ENCODE data around the gene TMEM132C. TPM values are rescaled to one million over a fixed set of nuclear protein-coding genes. Genes with fewer than 3 reads are reported as not detected.
"Not testable (repeated sequence)": the region's sequence is repeated elsewhere in the genome, so short reads cannot be mapped to it uniquely, and the experiment has no call there.

The TMEM132C gene
- total RNA-seq, 1 donor from 2014 or later, result not detected

DNA sequence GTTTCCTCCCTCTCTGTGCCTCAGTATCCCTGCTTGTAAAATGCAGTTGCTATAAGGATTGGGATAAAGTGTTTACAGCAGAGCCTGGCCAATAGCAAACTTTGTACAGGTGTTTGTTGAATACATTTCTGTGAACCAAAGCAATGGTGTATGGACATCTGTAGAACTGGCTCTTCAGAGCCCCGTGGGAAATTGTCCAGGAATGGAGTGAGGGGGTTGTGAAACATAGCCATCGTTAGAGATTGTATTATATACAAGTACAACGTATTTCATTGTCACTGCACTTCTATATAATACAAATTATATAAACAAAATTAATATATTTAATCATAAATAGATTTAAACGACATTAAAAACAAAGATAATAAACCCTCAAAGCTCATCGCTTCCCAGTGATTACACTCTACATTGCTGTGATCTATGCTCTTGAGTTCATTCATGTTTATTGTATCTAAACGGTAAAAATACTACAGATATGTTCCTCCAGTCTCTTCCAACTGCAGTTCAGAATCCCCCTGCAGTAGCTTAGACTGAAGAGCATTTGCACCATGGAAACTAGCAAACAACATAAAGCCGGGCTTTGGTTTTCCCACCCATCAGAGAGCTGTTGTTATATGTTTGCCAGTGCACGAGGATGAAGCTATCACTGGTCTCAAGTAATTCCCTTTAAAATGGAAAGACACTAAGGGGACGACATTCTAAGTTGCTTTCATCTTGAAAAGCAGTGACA, 216.7 kb downstream of the TMEM132C start:
- TF ChIP-seq, protein P1, sequence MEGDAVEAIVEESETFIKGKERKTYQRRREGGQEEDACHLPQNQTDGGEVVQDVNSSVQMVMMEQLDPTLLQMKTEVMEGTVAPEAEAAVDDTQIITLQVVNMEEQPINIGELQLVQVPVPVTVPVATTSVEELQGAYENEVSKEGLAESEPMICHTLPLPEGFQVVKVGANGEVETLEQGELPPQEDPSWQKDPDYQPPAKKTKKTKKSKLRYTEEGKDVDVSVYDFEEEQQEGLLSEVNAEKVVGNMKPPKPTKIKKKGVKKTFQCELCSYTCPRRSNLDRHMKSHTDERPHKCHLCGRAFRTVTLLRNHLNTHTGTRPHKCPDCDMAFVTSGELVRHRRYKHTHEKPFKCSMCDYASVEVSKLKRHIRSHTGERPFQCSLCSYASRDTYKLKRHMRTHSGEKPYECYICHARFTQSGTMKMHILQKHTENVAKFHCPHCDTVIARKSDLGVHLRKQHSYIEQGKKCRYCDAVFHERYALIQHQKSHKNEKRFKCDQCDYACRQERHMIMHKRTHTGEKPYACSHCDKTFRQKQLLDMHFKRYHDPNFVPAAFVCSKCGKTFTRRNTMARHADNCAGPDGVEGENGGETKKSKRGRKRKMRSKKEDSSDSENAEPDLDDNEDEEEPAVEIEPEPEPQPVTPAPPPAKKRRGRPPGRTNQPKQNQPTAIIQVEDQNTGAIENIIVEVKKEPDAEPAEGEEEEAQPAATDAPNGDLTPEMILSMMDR (conservative IDR thresholded peaks at IDR 0.05; ENCODE audit: low read depth, low read length), result no peak
- DNase-seq (ENCODE audit: low read depth), result no peak
- no peak overlapping the region for H3K4me3 ChIP-seq (ENCODE audit: low read depth, low read length)

DNA sequence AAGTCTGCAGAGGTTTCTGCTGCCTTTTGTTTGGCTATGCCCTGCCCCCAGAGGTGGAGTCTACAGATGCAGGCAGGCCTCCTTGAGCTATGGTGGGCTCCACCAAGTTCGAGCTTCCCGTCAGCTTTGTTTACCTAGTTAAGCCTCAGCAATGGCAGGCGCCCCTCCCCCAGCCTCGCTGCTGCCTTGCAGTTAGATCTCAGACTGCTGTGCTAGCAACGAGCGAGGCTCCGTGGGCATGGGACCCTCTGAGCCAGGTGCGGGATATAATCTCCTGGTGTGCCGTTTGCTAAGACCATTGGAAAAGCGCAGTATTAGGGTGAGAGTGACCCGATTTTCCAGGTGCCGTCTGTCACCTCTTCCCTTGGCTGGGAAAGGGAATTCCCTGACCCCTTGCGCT, 230.4 kb downstream of the TMEM132C start:
- H3K4me3 ChIP-seq (ENCODE audit: low read depth, low read length); DNase-seq (ENCODE audit: low read depth): not testable (repeated sequence)

DNA sequence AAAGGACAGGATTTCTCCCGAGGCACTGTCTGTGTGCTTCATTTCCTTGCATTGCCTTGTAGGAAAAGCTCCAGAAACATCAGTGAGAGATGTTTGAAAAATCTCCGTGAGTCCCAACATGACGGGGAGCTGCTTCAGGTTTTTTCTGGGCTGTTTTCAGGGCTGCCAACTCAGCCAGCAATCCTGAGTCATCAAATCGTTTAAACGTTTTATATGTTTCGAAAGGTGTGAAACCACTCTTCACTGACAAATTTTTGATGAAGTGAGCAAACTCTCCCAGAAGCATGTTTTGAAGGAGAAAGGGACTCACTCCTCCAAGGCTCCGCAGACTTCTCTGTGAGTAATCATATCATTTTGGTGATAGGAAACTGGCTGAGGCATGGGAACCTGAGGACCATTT, 240.5 kb downstream of the TMEM132C start:
- DNase-seq (ENCODE audit: low read depth), result no peak
- TF ChIP-seq, protein P1 (conservative IDR thresholded peaks at IDR 0.05; ENCODE audit: low read depth, low read length), result no peak
- H3K4me3 ChIP-seq (ENCODE audit: low read depth, low read length), result no peak overlapping the region

DNA sequence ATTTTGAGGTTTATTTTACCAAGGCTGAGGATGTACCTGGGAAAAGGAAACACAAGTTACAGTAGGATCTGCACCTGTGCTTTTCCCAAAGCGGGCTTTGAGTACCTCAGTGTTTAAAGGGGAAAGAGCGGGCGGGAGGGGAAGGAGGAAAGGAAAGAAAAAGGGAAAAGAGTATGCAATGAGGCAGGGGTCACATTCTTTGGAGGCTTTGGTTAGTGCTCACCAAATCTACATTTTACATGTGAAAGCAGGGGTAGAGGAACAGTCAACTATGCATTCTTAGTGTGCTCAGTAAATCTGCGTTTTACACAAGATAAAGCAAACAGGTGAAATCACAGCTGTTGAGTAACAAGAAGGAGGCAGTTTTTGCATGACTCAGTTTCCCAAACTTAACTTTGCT, 242.2 kb downstream of the TMEM132C start:
- no peak overlapping the region for H3K4me3 ChIP-seq (ENCODE audit: low read depth, low read length)
- no peak for DNase-seq (ENCODE audit: low read depth)
- TF ChIP-seq, protein P1 (conservative IDR thresholded peaks at IDR 0.05; ENCODE audit: low read depth, low read length), result no peak

DNA sequence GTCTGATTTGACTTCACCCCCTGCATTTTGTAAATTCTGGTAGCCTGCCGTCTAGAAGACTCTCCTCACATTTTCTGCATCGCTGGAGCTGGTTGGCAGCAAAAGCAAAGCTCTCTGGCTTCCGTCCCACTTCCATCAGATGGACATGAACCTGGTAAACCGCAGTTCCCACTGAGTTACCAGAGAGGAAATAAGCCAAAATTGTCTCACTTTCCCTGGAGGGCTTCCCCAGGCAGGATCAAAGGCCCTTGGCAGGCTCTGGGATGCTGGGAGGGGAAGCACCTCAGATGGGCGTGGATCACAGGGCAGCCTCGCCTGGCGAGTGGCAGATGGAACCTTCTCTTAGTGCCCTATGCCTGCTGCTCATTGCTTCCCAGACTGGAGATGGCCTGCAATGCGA, 243.5 kb downstream of the TMEM132C start:
- TF ChIP-seq, protein P1 (conservative IDR thresholded peaks at IDR 0.05; ENCODE audit: low read depth, low read length), result no peak
- H3K4me3 ChIP-seq (ENCODE audit: low read depth, low read length), result no peak overlapping the region
- no peak for DNase-seq (ENCODE audit: low read depth)

DNA sequence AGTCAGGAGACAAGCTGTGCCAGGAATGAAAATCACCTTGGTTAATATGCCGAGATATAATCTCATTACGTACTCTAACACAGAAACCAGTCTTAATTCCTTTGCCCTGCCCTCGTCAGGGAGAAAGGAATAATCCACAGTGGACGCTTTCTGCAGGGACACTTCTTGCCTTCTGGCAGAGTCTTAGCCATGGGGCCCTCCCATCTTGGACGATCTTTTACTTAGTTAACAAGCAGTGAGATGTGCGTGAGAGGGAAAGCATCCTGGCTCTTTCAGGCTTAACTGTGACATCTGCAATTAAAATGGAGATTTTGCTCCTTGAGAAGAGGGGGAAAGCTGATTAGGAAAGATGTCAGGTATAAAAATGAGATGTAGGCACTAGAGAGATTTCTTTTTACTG, 246.4 kb downstream of the TMEM132C start:
- TF ChIP-seq, protein P1 (conservative IDR thresholded peaks at IDR 0.05; ENCODE audit: low read depth, low read length), result no peak
- no peak overlapping the region for H3K4me3 ChIP-seq (ENCODE audit: low read depth, low read length)
- no peak for DNase-seq (ENCODE audit: low read depth)

DNA sequence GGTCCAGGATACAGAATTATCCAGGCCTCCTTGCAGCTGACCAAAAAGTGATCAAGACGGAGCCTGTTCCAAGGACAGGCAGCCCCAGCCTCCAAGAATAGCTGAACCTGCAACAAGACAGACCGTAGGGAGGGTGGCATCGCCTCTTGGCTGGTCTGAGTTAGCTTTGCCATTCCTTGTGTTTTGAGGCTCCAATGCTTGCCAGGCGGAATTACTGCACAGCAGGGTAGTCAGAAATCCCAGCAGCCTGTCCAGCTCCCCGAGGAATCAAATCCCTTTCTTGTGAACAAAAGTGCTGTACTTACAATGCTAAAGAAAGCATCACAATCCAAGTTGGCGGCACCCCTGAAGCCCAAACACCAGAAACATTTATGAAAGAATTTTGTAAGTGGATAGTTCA, 246.9 kb downstream of the TMEM132C start:
- no peak overlapping the region for H3K4me3 ChIP-seq (ENCODE audit: low read depth, low read length)
- TF ChIP-seq, protein P1 (conservative IDR thresholded peaks at IDR 0.05; ENCODE audit: low read depth, low read length), result no peak
- no peak for DNase-seq (ENCODE audit: low read depth)

Measured in epithelial cell of proximal tubule (primary cell).